Measurements from ENCODE around the gene UNC13B. TPM values are rescaled to one million over a fixed set of nuclear protein-coding genes. Genes with fewer than 3 reads are reported as not detected.

Gene UNC13B
- total RNA-seq, 1 donor from 2014 or later = 31.0 TPM

DNA sequence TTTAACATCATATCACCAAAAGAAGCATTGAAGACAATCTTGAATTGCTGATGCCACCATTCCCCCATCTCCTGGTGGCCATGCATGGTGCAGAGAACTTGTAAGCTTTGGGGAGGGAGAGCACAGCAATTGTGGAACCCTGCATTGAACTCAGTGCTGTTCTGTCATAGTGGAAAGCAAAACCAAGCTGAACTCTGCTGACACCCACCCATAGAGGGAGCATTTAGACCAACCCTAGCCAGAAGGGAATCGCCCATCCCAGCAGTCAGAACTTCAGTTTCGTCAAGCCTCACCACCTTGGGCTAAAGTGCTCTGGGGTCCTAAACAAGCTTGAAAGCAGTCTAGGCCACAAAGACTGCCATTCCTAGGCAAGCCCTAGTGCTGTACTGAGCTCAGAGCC is 290.7 kb downstream of the UNC13B start:
- H3K9me3 Mint-ChIP-seq = peaks cover 11% of the 10 kb centered on the region
- peaks cover 70% of the 10 kb centered on the region for H3K27me3 Mint-ChIP-seq (ENCODE audit: low read depth)
- H3K4me3 Mint-ChIP-seq = no peak overlapping the region
- H3K4me1 Mint-ChIP-seq = peaks cover 12% of the 10 kb centered on the region
- H3K27ac Mint-ChIP-seq = no peak overlapping the region
- DNase-seq (ENCODE audit: low spot score in 2 of 2, unreplicated experiment in 2 of 2) = no peak
- no peaks in the 10 kb centered on the region for H3K36me3 Mint-ChIP-seq
- TF ChIP-seq, protein P1, sequence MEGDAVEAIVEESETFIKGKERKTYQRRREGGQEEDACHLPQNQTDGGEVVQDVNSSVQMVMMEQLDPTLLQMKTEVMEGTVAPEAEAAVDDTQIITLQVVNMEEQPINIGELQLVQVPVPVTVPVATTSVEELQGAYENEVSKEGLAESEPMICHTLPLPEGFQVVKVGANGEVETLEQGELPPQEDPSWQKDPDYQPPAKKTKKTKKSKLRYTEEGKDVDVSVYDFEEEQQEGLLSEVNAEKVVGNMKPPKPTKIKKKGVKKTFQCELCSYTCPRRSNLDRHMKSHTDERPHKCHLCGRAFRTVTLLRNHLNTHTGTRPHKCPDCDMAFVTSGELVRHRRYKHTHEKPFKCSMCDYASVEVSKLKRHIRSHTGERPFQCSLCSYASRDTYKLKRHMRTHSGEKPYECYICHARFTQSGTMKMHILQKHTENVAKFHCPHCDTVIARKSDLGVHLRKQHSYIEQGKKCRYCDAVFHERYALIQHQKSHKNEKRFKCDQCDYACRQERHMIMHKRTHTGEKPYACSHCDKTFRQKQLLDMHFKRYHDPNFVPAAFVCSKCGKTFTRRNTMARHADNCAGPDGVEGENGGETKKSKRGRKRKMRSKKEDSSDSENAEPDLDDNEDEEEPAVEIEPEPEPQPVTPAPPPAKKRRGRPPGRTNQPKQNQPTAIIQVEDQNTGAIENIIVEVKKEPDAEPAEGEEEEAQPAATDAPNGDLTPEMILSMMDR (IDR thresholded peaks at IDR 0.05; ENCODE audit: unreplicated experiment) = no peak

DNA sequence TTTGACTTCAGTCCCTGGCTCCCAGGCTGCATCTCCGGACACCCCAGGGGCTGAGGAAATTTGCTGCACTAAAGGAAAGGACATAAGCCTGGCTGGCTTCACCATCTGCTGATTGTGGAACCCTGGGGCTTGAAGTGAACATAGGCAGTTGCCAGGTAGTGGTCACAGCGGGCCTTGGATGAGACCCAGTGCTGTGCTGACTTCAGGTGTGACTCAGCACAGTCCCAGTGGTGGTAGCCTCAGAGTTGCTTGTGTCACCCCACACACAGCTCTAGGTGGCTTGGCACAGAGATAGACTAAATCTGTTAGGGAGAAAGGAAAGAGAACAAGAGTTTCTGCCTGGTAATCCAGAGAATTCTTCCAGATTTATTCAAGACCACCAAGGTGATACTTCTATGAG is 292.0 kb downstream of the UNC13B start:
- Mint-ChIP-seq H3K4me3 (no peak overlapping the region), H3K4me1 (peaks cover 7% of the 10 kb centered on the region)
- TF ChIP-seq, protein P1 (IDR thresholded peaks at IDR 0.05; ENCODE audit: unreplicated experiment) = no peak

More for the DNA sequence above, 292.0 kb downstream of the UNC13B start:
- Mint-ChIP-seq H3K27ac (no peak overlapping the region), H3K27me3 (ENCODE audit: low read depth) (peaks cover 67% of the 10 kb centered on the region), H3K9me3 (peaks cover 11% of the 10 kb centered on the region), H3K36me3 (no peaks in the 10 kb centered on the region)
- no peak for DNase-seq (ENCODE audit: low spot score in 2 of 2, unreplicated experiment in 2 of 2)

Other genes starting within 250 kb of the UNC13B start
- gene PHF24, start 203.7 kb upstream of the UNC13B start, total RNA-seq = 0.62 to 0.99 TPM (median 0.83 TPM) in 3 replicates
- 15.4 to 18.4 TPM (median 16.4 TPM) in 3 replicates for gene DNAJB5, start 172.3 kb upstream of the UNC13B start, total RNA-seq
- gene VCP, start 89.4 kb upstream of the UNC13B start, total RNA-seq = 313 to 318 TPM (median 317 TPM) in 3 replicates
- gene FANCG, start 82.1 kb upstream of the UNC13B start, total RNA-seq = 48.8 to 52.2 TPM (median 51.8 TPM) in 3 replicates
- 28.4 to 31.2 TPM (median 28.9 TPM) in 3 replicates for gene PIGO, start 65.4 kb upstream of the UNC13B start, total RNA-seq
- 92.2 to 95.3 TPM (median 93.4 TPM) in 3 replicates for gene STOML2, start 58.9 kb upstream of the UNC13B start, total RNA-seq
- gene ATOSB, start 46.1 kb upstream of the UNC13B start, total RNA-seq = 19.2 to 21.7 TPM (median 21.0 TPM) in 3 replicates

All from mesothelial cell of epicardium (in vitro differentiated cells).